CMK (cell line): ENCODE data around the gene NDOR1.
"Not testable (repeated sequence)": the region's sequence is repeated elsewhere in the genome, so short reads cannot be mapped to it uniquely, and the experiment has no call there.

ENCODE experiments used
- DNase-seq: peaks from one replicate; pipeline ENCODE4 v3.0.0-alpha.2; 2010; ENCODE audit warnings: low read depth

The NDOR1 gene

GRCh38 chr9:137243626-137244485 lies 38.4 kb downstream of the NDOR1 start:
- DNase-seq, result no peak

GRCh38 chr9:137244486-137245449 lies 39.3 kb downstream of the NDOR1 start:
- DNase-seq, result no peak

GRCh38 chr9:137245450-137246421 lies 40.2 kb downstream of the NDOR1 start:
- DNase-seq, result no peak

- DNase-seq, result no peak
Measured at GRCh38 chr9:137247135-137247915, 41.8 kb downstream of the NDOR1 start.

GRCh38 chr9:137247916-137248175 lies 42.3 kb downstream of the NDOR1 start:
- DNase-seq, result no peak

DNA sequence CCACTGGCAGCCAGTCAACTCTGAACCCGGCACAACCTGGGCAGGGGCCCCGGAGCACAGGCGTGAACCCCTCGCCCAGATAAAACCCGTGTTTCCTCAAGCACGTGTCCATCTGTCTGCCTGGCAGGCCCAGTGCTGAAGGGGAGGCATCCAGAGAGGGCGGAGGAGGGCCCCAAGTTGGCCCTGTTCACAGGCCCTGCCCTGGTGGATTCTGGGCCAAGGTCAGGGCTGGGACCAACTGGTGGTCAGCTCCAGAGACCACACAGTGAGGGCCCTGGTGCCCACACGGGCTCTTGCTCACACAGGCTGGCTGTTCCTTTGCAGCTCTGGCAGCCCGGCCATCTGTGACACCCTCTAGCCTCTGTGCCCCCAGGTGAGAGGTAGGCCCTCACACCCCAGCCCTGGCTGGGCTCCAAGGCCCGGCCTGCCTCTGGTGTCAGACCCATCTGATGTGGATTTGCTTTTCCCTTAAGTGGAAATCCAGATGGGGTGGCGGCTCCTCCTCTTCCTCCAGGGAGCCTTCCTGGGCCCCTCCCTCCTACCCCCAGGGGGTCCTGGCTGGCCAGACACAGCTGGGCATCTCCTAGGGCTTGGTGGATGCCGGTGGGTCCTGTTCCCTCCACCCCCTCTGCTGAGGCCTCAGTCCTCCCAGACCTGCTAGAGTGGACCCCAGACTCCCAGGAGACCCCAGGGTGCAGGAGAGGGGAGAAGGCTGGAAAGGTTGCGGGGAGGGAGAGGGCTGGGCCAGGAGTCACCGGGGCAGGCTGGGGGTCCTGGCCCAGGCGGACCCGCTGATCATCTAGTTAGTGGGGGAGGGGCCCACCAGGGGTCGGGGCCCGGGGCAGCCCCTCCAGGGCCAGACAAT lies 45.1 kb downstream of the NDOR1 start:
- no peak for DNase-seq

DNA sequence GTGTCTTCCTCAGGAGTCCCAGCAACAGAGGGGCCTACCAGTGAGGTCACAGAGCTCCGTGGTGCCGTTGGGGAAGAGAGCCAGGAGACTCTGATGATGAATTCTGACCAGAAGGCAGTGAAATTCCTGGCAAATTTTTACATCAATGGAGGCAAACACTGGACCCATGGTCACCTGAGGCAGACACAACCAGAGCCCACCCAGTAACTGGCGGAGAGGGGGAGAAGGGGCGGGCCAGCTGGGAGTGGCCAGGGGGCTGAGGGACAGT lies 45.6 kb downstream of the NDOR1 start, which contains the start of gene STPG3:
Gene STPG3 (plus strand): TSS at position 93 of the 268 bp plus-strand sequence. CDS start 1 bp downstream, at position 94.
- no peak for DNase-seq

GRCh38 chr9:137251490-137252268 lies 46.2 kb downstream of the NDOR1 start:
- no peak for DNase-seq

- DNase-seq, result no peak
Measured at GRCh38 chr9:137252555-137253506, 47.3 kb downstream of the NDOR1 start.

DNA sequence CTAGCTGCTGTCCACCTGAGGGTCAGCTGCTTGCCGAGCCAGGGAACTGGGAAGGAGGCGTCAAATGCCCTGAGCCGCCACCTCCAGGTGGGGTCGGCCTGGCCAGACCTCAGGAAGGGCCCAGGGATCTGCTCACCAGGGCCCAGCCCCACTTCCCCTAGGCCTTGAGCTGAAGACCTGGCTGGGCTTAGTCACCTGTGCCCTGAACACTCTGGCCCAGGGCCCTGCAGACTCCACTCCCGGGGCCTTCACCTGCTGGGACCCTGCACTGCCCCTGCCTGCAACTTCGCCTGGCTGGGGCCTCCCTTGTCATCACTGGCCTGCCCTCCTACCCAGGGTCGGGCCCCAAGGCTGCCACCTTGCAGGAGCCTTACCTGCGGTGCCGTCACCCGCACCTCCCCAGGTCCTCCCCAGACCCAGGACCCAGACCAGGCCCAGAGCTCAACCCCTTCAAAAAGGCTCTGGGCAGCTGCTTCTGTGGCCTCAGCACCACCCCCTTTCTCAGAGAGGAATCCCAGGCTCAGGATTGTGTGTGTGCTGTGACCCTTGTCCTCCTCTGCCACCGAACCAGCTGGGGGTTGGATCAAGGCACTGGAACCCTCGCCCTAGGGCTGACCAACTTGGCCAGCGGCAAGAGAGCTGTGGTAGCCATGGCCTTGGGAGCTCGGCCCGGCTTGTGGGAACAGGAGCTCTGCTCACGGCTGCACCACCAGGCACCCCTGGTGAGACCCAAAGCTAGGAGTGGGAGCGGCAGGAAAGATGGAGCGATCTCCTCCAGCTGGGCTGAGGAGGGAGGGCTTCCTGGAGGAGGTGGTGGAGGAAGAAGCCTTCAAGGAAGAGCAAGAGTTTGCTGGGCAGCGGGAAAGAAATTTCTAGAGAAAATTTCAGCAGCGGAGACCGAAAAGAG lies 48.5 kb downstream of the NDOR1 start:
- no peak for DNase-seq

DNA sequence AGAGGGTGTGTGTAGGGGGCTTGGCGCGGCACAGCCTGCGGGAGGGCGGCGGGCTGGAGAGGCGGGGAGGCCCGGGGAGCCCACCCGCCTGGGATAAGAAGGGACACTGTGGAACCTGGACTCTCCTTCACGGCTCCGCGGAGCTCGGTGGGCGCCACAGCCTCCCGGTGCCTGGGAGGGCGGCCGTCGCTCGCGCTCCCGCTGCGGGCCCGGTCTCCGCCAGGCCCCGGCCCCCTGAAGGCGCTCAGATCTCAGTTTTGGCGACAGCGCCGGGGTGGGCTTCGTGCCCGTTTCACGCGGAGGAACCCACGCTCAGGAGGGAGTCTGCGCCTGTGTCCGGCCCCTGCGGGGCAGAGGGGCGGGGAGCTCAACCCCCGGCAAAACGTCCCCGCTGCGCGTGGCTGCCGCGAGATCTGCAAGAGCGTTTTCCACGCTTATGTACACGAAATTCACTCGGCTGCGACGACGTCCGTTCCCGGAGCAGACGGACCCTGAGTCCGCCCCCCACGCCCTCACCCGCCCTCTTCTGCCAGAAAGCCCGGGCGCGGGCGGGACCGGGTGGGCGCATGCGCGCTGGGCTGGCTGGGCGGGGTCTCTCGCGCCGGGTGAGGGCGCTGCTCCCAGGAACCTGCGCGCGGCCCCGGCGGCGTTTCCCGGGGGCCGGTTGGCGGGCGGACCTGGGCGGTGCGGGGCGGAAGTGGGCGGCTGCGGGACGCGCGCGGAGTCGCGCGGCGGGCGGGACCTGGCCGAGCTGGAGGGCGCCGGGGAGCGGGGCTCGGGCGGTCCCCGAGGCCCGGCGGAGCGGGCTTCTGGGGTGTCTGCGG lies 49.3 kb downstream of the NDOR1 start, which contains the start of gene NELFB:
Gene NELFB (plus strand): TSS at position 704 of the 824 bp plus-strand sequence.
- DNase-seq, result no peak

GRCh38 chr9:137255448-137256114 lies 50.1 kb downstream of the NDOR1 start:
- DNase-seq, result no peak

DNA sequence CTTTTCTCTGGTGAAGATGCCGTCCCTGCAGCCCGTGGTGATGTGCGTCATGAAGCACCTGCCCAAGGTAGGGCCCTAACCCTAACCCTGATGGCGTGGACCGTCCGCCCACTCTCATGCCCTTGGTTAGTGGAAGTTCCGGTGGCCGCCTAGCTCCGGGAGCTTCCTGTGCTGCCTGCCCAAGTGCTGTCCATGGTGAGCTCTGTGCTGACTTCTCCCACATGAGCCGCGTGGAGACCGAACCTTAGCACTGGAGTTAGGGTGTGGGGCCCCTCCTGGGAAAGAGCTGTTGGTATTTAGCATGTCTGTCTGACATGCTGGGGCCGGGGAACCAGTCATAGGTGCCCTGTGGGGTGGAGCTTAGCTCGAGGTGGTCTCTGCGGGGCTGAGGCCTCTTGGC lies 50.9 kb downstream of the NDOR1 start:
- no peak for DNase-seq

GRCh38 chr9:137256856-137257255 lies 51.4 kb downstream of the NDOR1 start:
- DNase-seq, result no peak

DNA sequence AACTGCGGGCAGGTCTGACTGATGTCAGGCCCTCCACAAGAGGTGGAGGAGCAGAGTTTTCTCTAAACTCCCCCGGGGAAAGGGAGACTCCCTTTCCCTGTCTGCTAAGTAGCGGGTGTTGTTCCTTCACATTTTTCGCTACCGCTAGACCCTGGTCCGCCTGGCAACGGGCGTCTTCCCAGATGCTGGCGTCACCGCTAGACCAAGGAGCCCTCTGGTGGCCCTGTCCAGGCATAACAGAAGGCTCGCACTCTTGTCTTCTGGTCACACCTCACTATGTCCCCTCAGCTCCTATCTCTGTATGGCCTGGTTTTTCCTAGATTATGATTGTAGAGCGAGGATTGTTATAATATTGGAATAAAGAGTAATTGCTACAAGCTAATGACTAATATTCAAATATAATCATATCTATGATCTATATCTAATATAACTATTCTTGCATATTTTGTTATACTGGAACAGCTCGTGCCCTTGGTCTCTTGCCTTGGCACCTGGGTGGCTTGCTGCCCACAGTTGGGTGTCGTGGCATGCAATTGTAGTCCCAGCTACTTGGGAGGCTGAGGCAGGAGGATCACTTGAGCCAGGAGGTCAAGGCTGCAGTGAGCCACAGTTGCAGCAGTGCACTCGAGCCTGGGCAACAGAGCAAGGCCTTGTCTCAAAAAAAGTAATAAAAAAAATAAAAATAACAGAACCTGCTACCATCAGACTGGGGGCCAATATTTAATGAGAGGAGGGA lies 56.8 kb downstream of the NDOR1 start:
- not testable (repeated sequence) for DNase-seq
